ENCODE data around the gene APOL2. TPM values are rescaled to one million over a fixed set of nuclear protein-coding genes. Genes with fewer than 3 reads are reported as not detected.

The APOL2 gene
- polyA plus RNA-seq, 1 experiment, result 27.8 TPM

- Histone ChIP-seq H3K4me3 (ENCODE audit: low read depth, low read length) (no peak overlapping the region), H3K36me3 (ENCODE audit: control insufficient read depth, insufficient read depth, low read length) (no peaks in the 10 kb centered on the region), H3K27me3 (ENCODE audit: control insufficient read depth, insufficient read depth, low read length) (no peaks in the 10 kb centered on the region; the same call in none of the 2 replicates)
- TF ChIP-seq, protein P1, sequence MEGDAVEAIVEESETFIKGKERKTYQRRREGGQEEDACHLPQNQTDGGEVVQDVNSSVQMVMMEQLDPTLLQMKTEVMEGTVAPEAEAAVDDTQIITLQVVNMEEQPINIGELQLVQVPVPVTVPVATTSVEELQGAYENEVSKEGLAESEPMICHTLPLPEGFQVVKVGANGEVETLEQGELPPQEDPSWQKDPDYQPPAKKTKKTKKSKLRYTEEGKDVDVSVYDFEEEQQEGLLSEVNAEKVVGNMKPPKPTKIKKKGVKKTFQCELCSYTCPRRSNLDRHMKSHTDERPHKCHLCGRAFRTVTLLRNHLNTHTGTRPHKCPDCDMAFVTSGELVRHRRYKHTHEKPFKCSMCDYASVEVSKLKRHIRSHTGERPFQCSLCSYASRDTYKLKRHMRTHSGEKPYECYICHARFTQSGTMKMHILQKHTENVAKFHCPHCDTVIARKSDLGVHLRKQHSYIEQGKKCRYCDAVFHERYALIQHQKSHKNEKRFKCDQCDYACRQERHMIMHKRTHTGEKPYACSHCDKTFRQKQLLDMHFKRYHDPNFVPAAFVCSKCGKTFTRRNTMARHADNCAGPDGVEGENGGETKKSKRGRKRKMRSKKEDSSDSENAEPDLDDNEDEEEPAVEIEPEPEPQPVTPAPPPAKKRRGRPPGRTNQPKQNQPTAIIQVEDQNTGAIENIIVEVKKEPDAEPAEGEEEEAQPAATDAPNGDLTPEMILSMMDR (IDR thresholded peaks at IDR 0.05; ENCODE audit: insufficient read depth, low read depth, low read length), result no peak
- DNase-seq (ENCODE audit: low read depth), result no peak
- ChIA-PET CTCF (interaction anchor here (0.7 to 4.8 kb wide), 7 partner anchors 14 to 290 kb away, joined by 3 to 50 read pairs (median 4); partner anchors contain the start of genes APOL1 and APOL2), POLR2A (no interaction called here)
Measured at GRCh38 chr22:36197065-36197440, 42.3 kb downstream of the APOL2 start.

- Histone ChIP-seq H3K36me3 (ENCODE audit: control insufficient read depth, insufficient read depth, low read length) (no peaks in the 10 kb centered on the region), H3K4me3 (ENCODE audit: low read depth, low read length) (no peak overlapping the region), H3K27me3 (ENCODE audit: control insufficient read depth, insufficient read depth, low read length) (no peaks in the 10 kb centered on the region; the same call in 1 of the 2 replicates)
- ChIA-PET POLR2A (no interaction called here), CTCF (interaction anchor here (0.7 to 4.8 kb wide), 13 partner anchors 11 to 293 kb away, joined by 3 to 50 read pairs (median 5); partner anchors contain the start of gene APOL2)
- no peak for DNase-seq (ENCODE audit: low read depth)
- TF ChIP-seq, protein P1 (IDR thresholded peaks at IDR 0.05; ENCODE audit: insufficient read depth, low read depth, low read length), result no peak
Measured at GRCh38 chr22:36196254-36197064, 42.9 kb downstream of the APOL2 start.

DNA sequence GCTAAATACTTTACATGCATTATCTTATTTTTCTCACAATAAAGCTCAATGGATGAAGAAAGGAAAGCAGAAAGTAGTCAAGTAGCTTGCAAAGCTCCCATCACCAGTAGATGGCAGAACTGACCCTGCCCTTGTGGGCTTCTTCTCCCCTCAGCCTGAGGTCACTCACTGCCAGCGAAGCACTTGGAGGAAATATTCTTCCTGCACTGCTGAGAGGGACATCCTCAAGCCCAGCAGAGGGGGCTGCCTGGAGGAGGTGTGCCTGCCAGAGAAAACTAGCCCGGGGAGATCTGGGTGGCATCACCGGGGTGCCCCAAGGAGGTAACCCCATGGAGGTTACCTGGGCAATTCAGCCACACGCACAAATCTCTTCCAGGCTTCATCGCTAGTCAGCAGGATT, 44.4 kb downstream of the APOL2 start:
- no peak for DNase-seq (ENCODE audit: low read depth)
- TF ChIP-seq, protein P1 (IDR thresholded peaks at IDR 0.05; ENCODE audit: insufficient read depth, low read depth, low read length), result peak; percentile 83
- Histone ChIP-seq H3K27me3 (ENCODE audit: control insufficient read depth, insufficient read depth, low read length) (no peaks in the 10 kb centered on the region; the same call in 1 of the 2 replicates), H3K4me3 (ENCODE audit: low read depth, low read length) (no peak overlapping the region), H3K36me3 (ENCODE audit: control insufficient read depth, insufficient read depth, low read length) (no peaks in the 10 kb centered on the region)
- ChIA-PET CTCF (interaction anchor here (0.7 to 4.8 kb wide), 20 partner anchors 9 to 295 kb away, joined by 3 to 50 read pairs (median 5); partner anchors contain the start of gene APOL2), POLR2A (no interaction called here)

- Histone ChIP-seq H3K27me3 (ENCODE audit: control insufficient read depth, insufficient read depth, low read length) (no peaks in the 10 kb centered on the region; the same call in 1 of the 2 replicates), H3K36me3 (ENCODE audit: control insufficient read depth, insufficient read depth, low read length) (no peaks in the 10 kb centered on the region), H3K4me3 (ENCODE audit: low read depth, low read length) (no peak overlapping the region)
- DNase-seq (ENCODE audit: low read depth), result no peak
- CTCF ChIA-PET, result interaction anchor here (0.7 to 4.8 kb wide), 19 partner anchors 9 to 295 kb away, joined by 3 to 50 read pairs (median 5); partner anchors contain the start of gene APOL2
- TF ChIP-seq, protein P1 (IDR thresholded peaks at IDR 0.05; ENCODE audit: insufficient read depth, low read depth, low read length), result no peak
- POLR2A ChIA-PET, result no interaction called here
Measured at GRCh38 chr22:36194385-36194784, 44.9 kb downstream of the APOL2 start.

- no peaks in the 10 kb centered on the region; the same call in 1 of the 2 replicates for H3K27me3 ChIP-seq (ENCODE audit: control insufficient read depth, insufficient read depth, low read length)
- no peak for DNase-seq (ENCODE audit: low read depth)
- H3K36me3 ChIP-seq (ENCODE audit: control insufficient read depth, insufficient read depth, low read length), result no peaks in the 10 kb centered on the region
- ChIA-PET POLR2A (no interaction called here), CTCF (interaction anchor here (1.1 to 4.8 kb wide), 4 partner anchors 12 to 296 kb away, joined by 3 to 50 read pairs (median 13); partner anchors contain the start of gene APOL2)
- H3K4me3 ChIP-seq (ENCODE audit: low read depth, low read length), result no peak overlapping the region
- TF ChIP-seq, protein P1 (IDR thresholded peaks at IDR 0.05; ENCODE audit: insufficient read depth, low read depth, low read length), result no peak
Measured at GRCh38 chr22:36193577-36193976, 45.8 kb downstream of the APOL2 start.
